GM21576 (cell line): Measurements from ENCODE around the gene DUSP22.

Experiments used
- ATAC-seq: cut with Tn5 transposase; IDR thresholded peaks from one replicate; pipeline ENCODE4 v1.9.1; 2021; ENCODE audit warnings: mild to moderate bottlenecking, moderate library complexity; ENCODE audit not compliant: unreplicated experiment

The DUSP22 gene

DNA sequence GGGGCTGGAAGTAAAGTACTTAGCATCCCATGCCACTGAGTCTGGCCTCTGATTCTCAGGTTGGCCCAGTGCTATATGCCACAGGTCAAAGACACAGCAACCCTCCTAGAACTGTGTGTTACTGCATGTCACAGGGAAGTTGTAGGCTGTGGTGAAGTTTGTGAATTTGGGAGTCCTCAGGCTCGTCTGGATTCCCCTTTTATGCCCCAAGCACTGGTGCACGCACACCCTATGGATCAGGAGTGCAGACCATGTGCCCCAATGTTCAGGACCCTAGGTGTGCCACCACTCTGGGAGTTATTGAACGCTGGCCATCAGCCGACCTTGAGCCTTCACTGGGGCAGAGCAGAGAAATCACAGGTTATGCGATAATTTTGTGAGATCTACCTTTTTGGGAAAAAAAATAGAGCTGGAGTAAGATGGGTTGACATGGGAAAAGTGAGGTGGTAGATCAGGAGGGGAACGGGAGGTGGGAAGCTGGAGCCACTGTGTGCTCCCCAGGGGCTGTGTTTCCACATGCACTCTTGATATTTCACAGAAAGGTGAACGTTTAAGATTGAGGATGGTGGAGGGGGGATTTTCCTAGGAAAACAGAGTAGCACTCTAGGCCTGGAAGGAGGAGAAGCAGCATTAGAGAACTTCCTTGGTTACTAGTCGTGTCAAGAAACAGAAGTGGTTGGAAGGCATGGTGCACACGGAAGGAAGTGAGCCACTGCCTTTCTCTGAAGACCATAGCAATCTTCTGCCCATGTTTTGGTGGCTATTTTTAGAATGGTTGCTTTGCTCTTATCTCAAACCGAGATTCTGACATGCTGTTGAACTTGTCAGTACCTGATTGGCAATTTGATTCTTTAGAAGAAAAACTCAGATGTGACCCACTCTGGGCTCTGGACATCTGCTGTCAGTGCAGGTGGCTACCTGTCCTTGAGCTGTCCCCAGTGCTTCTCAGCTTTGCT is 44.1 kb downstream of the DUSP22 start:
- peak; percentile 33 for ATAC-seq

- ATAC-seq: no peak
These were observed 45.6 kb downstream of the DUSP22 start for GRCh38 chr6:337805-338368.

DNA sequence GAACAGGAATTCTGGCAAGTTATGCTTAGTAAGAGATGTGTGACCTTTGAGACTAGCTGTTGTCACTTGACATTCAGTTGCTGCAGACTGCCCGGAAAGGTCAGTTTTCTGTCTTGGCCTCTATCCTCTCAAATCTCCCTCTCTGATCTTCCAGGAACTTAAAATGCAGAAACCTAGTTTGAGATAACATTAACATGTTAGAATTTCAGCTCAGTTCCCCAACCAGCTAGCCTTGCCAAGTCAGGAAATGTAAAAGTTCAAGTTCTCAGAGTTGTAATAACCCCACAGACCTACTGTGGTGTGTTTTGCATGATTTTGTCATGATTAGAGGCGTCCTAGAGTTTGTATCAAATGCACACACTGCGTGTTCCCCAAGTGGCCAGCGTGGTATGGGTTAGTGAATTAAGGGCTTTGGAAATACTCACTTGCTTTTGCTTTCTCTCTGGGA is 46.6 kb downstream of the DUSP22 start:
- ATAC-seq: no peak

DNA sequence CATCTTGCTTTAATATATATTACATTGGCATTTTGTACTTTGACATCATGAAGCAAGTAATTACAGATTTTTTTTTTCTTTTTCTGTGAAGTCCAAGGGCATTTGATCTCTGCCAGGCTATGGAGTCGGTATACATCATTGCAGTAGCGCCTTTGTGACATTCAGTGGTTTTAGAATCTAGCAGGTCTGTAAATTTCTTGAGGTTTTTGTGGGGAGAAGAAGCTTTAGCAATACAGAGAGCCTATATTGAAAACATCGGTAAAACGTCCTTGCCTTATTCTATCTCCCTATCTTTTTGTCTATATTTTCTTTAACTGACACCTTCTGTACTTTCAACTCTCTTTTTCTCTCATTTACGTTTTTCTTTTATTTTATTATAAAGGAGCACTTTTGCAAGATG is 47.2 kb downstream of the DUSP22 start:
- no peak for ATAC-seq

- ATAC-seq: no peak
These were observed 48.1 kb downstream of the DUSP22 start for GRCh38 chr6:340186-340955.

- peak; percentile 39 for ATAC-seq
These were observed 48.9 kb downstream of the DUSP22 start for GRCh38 chr6:340991-341827.

DNA sequence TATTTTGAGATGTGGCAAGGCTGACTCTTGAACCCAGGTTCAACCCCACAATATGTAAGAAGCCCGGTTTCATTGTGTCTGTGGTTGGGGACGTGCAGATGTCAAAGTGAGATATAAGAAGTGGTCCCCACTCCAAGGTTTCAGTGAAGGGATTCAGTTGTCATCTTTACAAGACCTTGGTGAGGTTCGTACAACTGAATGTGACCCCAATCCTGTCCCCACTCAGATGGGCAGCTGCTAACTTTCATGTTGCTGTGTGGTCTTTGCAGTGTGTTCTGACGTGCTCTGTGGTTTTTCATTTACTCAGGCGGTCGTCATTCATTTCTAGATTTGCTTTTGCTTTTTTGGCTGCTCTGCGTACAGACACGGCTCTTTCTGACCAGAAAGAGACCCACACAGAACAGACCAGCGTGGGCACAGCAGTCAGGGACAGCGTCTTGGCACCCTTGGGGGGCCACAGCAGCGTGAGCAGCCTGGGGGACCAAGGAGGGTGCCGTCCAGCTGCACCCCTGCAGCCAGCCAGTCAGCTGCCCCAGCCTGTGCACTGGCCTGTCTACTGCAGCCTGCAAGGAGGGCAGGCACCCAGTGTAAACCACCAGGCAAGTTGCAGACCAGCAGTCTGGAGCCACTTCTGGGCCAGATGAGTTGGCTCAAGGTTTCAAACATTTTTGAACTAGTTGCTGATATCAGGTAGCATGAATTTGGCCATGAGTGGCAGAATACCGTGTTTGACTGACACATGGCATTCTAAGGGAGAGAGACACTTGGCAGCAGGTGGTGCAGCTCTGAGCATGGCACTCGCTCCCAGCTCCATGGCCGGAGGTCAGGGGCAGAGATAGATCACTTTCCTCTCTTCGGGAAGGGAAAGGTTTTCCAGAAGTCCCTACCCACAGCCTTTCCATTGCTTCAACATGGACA is 49.9 kb downstream of the DUSP22 start:
- ATAC-seq: peak; percentile 44

DNA sequence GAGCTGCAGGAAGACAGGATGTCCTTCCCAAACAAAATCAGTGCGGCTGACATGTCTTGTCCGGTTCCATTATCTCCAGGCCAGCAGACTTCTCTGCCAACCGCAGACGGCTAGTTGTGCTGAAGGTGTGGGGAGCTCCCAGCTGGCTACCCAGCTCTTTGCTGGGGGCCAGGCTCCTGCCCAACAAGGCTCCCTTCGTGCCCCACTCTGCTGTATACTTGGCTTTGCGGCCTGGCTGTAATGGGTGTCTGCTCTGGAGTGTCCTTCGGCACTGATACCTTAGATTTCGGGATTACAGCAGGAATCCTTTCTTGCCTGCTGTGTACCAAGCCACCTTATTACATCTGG is 50.5 kb downstream of the DUSP22 start:
- no peak for ATAC-seq

GRCh38 chr6:343226-343935 is 51.1 kb downstream of the DUSP22 start:
- no peak for ATAC-seq

DNA sequence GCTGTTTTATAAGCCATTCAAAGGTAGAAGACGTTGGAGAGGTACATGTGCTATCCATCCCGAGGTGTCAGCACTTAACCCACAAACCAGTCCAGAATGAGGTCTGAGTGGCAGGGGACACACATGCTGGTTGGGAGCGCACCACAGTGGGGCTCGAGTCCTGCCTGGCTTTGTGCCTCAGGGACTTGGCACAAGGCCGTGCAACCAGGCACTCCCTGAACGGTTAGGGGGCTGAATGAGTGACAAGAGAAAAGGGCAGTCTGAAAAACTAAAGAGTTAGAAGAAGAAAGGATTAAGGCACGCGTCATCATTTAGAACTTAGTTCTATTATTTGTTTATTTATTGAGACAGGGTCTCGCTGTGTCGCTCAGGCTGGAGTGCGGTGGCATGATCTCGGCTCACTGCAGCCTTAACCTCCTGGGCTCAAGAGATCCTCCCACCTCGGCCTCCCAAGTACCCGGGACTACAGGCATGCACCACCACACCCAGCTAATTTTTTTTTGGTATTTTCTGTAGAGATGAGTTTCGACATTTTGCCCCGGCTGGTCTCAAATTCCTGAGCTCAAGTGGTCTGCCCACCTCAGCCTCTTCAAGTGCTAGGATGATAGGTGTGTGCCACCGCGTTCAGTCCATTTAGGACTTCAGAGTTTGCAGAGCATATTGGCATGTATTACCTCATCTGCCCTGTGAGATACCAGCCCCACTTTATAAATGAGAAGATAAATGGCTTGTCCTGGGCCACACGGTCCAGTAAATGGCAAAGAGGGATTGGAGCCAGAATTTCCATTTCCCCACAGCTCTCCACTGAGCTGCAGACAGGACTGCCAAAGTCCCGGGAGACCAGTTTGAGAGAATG is 51.9 kb downstream of the DUSP22 start:
- ATAC-seq: no peak

DNA sequence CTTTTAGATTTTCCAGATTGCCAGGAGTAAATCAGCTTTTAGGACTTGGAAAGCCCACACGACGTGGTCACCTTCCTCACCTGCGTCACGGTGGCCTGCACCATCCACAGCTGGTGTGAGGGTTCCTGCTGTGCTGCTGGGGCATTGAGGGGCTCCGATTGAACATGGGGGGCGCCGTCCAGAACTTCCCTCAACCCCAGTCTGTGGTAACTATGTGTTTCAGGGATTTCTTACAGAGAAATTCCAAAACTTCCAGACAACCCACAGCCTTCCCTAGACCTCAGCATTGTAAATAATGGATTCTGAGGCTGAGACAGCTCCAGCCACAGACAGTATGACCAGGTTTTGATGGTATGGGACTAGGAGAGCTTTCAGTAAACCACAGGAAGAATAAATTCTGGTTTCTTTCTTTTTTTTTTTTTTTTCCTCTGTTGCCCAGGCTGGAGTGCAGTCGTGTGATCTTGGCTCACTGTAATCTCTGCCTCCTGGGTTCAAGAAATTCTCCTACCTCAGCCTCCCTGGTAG is 52.6 kb downstream of the DUSP22 start:
- no peak for ATAC-seq

GRCh38 chr6:345747-346385 is 53.6 kb downstream of the DUSP22 start:
- no peak for ATAC-seq

GRCh38 chr6:346386-347030 is 54.2 kb downstream of the DUSP22 start:
- no peak for ATAC-seq

DNA sequence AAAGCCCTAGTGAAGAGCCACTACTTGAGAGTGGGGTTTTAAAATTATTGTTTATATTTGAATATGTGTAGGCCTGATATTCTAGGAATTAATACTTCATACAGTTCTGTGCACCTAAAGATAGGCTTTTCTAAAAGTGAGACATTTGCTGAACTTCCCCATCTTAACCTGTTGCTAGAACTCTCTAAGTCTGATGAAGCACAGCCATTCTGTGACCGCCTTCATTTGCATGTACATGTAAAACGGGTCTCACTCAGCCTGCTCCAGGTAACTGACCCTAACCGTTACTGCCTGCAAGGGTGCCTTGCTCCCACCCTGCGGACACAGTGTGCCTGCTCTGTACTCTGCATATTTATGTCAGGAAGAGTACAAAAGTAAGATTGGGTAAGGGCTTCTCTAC is 54.9 kb downstream of the DUSP22 start:
- ATAC-seq: peak; percentile 86

DNA sequence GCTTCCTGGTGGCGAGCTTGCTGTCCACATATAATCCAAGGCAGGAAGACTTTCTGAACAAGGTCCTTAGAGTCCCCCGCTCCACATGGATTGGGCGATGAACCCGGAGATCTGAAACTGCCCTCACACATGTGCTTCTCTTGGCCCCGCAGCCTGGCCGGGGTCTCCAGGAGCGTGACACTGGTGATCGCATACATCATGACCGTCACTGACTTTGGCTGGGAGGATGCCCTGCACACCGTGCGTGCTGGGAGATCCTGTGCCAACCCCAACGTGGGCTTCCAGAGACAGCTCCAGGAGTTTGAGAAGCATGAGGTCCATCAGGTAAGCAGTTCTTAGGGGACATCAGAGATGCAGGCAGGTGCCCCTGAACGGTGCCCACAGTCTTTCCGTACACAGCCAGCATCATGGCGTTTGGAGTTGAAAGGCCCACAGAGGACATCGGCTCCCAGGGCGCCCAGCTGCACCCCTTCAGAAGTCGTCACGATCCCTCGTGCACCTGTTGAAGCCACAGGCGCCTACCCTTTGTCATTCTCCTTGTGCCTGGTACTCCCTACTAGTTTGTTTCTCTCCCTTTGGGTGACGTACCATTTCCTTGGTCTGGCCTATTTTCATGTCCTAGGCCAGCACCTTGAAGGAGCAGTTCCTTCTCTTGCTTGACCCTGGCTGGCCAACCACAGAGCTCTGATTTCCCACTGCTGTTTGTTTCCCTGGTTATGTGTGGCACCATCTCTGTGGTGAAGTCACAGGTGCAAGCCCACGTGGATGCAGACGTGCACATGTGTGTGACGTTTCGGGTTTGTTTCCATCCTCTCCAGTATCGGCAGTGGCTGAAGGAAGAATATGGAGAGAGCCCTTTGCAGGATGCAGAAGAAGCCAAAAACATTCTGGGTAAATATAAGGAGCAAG is 55.9 kb downstream of the DUSP22 start:
- no peak for ATAC-seq

GRCh38 chr6:348860-349396 is 56.6 kb downstream of the DUSP22 start:
- no peak for ATAC-seq
